Endodermal cell (in vitro differentiated cells): ENCODE measurements around the gene PTX3. TPM values are rescaled to one million over a fixed set of nuclear protein-coding genes. Genes with fewer than 3 reads are reported as not detected.

Experiments used
- DNase-seq: peaks from one replicate; pipeline ENCODE4 v3.0.0-alpha.2; 2017
- H3K27ac ChIP-seq: 2 replicates; pipeline ENCODE4 v1.5.1; 2013; ENCODE audit warnings: mild to moderate bottlenecking, low read depth, low read length, moderate library complexity
- H3K27me3 ChIP-seq: 2 replicates; pipeline ENCODE4 v1.6.1; 2013; ENCODE audit warnings: mild to moderate bottlenecking, low read length, moderate library complexity; ENCODE audit not compliant: insufficient read depth, control insufficient read depth, poor library complexity, severe bottlenecking
- H3K36me3 ChIP-seq: 2 replicates; pipeline ENCODE4 v1.7.0; 2013; ENCODE audit warnings: mild to moderate bottlenecking, low read length, moderate library complexity; ENCODE audit not compliant: control insufficient read depth, insufficient read depth
- H3K4me1 ChIP-seq: one replicate; pipeline ENCODE4 v1.7.0; 2013; ENCODE audit warnings: low read length; ENCODE audit not compliant: control insufficient read depth, insufficient read depth
- H3K4me3 ChIP-seq: 2 replicates; pipeline ENCODE4 v1.5.1; 2013; ENCODE audit warnings: mild to moderate bottlenecking, low read length, moderate library complexity
- H3K9ac ChIP-seq: 2 replicates; pipeline ENCODE4 v1.6.1; 2013; ENCODE audit warnings: mild to moderate bottlenecking, low read length, moderate library complexity; ENCODE audit not compliant: poor library complexity, severe bottlenecking; ENCODE audit errors: extremely low read depth
- H3K9me3 ChIP-seq: 2 replicates; pipeline ENCODE4 v1.6.1; 2013; ENCODE audit warnings: mild to moderate bottlenecking, low read length, moderate library complexity; ENCODE audit not compliant: control insufficient read depth
- H3K27ac Mint-ChIP-seq: 2 replicates; pipeline ENCODE4 v1.8.0; 2020; ENCODE audit warnings: mixed read lengths
- H3K27me3 Mint-ChIP-seq: 2 replicates; pipeline ENCODE4 v1.8.0; 2021; ENCODE audit warnings: mild to moderate bottlenecking, mixed read lengths; ENCODE audit not compliant: insufficient read depth
- H3K36me3 Mint-ChIP-seq: 2 replicates; pipeline ENCODE4 v1.8.0; 2020; ENCODE audit warnings: low read depth, mixed read lengths
- H3K4me1 Mint-ChIP-seq: 2 replicates; pipeline ENCODE4 v1.8.0; 2020; ENCODE audit warnings: mixed read lengths
- H3K4me3 Mint-ChIP-seq: 2 replicates; pipeline ENCODE4 v1.8.0; 2020; ENCODE audit warnings: mild to moderate bottlenecking, moderate library complexity, mixed read lengths
- H3K9me3 Mint-ChIP-seq: 2 replicates; pipeline ENCODE4 v1.8.0; 2020; ENCODE audit warnings: mild to moderate bottlenecking, mixed read lengths
- WGBS, 2 experiments: methylation state at CpG; one replicate each; pipeline versions ENCODE4 v1.1.5 to v1.1.7; 2013; ENCODE audit warnings: missing lambda C conversion rate in 2 of 2, mixed read lengths in 1 of 2; ENCODE audit not compliant: insufficient coverage in 1 of 2, insufficient read length in 1 of 2; 5-methylcytosine and 5-hydroxymethylcytosine counted together
- total RNA-seq, 2 donors: library from RNA; stranded (reverse); fragmentation: NEBNext Ultra II Directional in 1 of 2; extraction: Animal tissue kit (Norgen Biotek cat#: 25700) in 1 of 2; gene quantifications; 2 replicates in 1 of 2; 3 replicates in 1 of 2; pipeline ENCODE4 v1.2.1, GENCODE V29; 2021
- TF ChIP-seq, protein P1 (sequence below): fragments of 200-600 bp; sonication (generic); conservative IDR thresholded peaks from 2 replicates; pipeline ENCODE4 v1.5.0; 2021; ENCODE audit warnings: antibody characterized with exemption, mild to moderate bottlenecking

The PTX3 gene
- total RNA-seq, 2 donors from 2014 or later, result 0.13 to 0.51 TPM

DNA sequence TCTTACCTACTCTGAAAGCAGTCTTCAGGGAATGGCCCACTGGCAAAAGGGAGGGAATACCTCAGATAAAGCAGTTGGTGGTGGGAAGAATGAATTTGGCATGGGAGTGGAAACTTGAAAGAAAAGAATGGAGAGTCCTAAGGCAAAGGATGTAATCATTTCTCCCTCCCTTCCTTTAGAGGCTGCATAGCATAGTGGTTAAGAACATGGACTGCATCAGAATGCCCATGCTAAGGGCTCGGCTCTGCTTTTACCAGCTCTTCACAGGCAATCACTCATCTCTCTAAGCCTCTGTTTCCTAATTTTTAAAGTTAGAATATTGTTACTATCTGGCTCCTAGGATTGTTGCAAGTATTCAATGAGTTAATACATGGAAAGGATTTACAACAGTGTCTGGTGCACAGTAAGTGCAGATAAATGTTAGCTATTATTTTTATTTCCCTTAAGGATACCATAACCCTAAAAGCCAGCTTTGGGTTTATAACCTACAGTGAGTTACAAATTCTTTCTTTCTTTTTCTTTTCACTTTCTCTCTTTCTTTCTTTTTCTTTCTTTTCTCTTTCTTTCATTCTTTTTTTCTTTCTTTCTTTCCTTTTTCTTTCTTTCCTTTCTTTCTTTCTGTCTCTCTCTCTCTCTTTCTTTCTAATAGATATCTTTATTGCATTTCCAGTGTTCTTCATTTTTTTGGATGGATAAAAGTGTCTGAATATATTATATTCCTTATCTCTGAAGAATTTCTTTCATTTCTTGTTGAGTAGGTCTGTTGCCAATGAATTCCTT is 43.0 kb downstream of the PTX3 start:
- Mint-ChIP-seq H3K9me3 (peaks cover 5% of the 10 kb centered on the region), H3K4me3 (no peak overlapping the region), H3K36me3 (peaks cover 4% of the 10 kb centered on the region), H3K27me3 (no peaks in the 10 kb centered on the region), H3K27ac (no peak overlapping the region), H3K4me1 (no peaks in the 10 kb centered on the region)
- Histone ChIP-seq H3K9ac (no peak overlapping the region), H3K27ac (no peak overlapping the region), H3K9me3 (peaks cover 10% of the 10 kb centered on the region), H3K4me3 (no peak overlapping the region), H3K4me1 (no peaks in the 10 kb centered on the region), H3K27me3 (no peaks in the 10 kb centered on the region), H3K36me3 (no peaks in the 10 kb centered on the region)
- DNase-seq, result no peak
- TF ChIP-seq, protein P1, sequence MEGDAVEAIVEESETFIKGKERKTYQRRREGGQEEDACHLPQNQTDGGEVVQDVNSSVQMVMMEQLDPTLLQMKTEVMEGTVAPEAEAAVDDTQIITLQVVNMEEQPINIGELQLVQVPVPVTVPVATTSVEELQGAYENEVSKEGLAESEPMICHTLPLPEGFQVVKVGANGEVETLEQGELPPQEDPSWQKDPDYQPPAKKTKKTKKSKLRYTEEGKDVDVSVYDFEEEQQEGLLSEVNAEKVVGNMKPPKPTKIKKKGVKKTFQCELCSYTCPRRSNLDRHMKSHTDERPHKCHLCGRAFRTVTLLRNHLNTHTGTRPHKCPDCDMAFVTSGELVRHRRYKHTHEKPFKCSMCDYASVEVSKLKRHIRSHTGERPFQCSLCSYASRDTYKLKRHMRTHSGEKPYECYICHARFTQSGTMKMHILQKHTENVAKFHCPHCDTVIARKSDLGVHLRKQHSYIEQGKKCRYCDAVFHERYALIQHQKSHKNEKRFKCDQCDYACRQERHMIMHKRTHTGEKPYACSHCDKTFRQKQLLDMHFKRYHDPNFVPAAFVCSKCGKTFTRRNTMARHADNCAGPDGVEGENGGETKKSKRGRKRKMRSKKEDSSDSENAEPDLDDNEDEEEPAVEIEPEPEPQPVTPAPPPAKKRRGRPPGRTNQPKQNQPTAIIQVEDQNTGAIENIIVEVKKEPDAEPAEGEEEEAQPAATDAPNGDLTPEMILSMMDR, result no peak
- 67% methylated on average over 1 of the region's 1 CpG; no CpG with 5 or more reads in 1 of the 2 experiments for WGBS, 2 experiments

DNA sequence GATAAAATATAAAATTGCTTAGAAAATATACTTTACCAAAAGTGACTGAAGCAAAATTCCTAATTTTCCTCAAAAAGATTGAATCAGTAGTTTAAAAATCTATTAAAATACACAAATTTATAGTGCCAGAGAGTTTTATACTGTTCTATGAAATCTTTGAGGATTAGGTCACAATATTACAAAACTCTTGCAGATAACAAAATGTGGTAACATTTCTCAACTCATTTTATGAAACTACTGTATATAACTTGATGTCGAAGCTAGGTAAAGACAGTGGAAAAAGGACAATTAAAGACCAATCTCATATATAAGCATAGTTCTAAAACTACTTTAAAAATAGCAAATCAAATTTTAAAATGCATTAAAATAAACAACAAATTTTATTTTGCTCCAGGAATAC is 50.7 kb downstream of the PTX3 start:
- Histone ChIP-seq H3K9ac (no peak overlapping the region), H3K4me1 (no peaks in the 10 kb centered on the region), H3K9me3 (no peaks in the 10 kb centered on the region), H3K27ac (no peak overlapping the region), H3K27me3 (no peaks in the 10 kb centered on the region), H3K4me3 (no peak overlapping the region), H3K36me3 (no peaks in the 10 kb centered on the region)
- H3K36me3 Mint-ChIP-seq, result peaks cover 4% of the 10 kb centered on the region
- H3K4me1 Mint-ChIP-seq, result peaks cover under 1% of the 10 kb centered on the region
- TF ChIP-seq, protein P1, result no peak
- H3K27me3 Mint-ChIP-seq, result no peaks in the 10 kb centered on the region
- H3K4me3 Mint-ChIP-seq, result no peak overlapping the region
- no peak for DNase-seq
- no CpG with 5 or more reads among the region's 1 CpG for WGBS, 2 experiments
- H3K9me3 Mint-ChIP-seq, result no peaks in the 10 kb centered on the region
- no peak overlapping the region for H3K27ac Mint-ChIP-seq

DNA sequence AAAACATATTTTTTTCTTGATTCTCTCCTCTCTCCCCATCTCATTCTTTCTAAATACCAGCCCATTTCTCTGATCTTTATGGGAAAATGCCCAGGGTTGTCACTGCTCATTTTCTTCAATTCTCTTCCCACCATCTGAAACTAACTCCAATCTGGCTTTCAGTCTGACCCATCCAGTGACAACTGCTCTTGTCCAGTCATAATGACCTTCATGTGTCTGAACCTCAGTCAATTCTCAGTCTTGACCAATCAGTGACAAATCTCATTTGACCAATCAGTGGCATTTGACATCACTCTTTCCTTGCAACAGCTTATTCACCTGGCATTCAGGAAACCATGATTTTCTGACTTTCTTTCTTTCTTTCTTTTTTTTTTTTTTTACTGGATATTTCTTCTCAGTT is 51.5 kb downstream of the PTX3 start:
- Histone ChIP-seq H3K27me3 (no peaks in the 10 kb centered on the region), H3K36me3 (no peaks in the 10 kb centered on the region), H3K9me3 (no peaks in the 10 kb centered on the region), H3K9ac (no peak overlapping the region), H3K4me1 (no peaks in the 10 kb centered on the region), H3K27ac (no peak overlapping the region), H3K4me3 (no peak overlapping the region)
- H3K9me3 Mint-ChIP-seq, result no peaks in the 10 kb centered on the region
- no peak overlapping the region for H3K27ac Mint-ChIP-seq
- TF ChIP-seq, protein P1, result no peak
- H3K4me3 Mint-ChIP-seq, result no peak overlapping the region
- H3K36me3 Mint-ChIP-seq, result no peaks in the 10 kb centered on the region
- DNase-seq, result no peak
- H3K4me1 Mint-ChIP-seq, result peaks cover 3% of the 10 kb centered on the region
- no peaks in the 10 kb centered on the region for H3K27me3 Mint-ChIP-seq
